HL-60 (cell line): ENCODE measurements around the gene UPF2.

Source experiments
- CTCF ChIP-seq: IDR thresholded peaks from one replicate; pipeline ENCODE4 v1.5.1; 2011; ENCODE audit warnings: low read length, control low read depth, inconsistent platforms; ENCODE audit not compliant: insufficient read depth
- TF ChIP-seq, protein P1 (sequence below): IDR thresholded peaks from 2 replicates; pipeline ENCODE4 v1.6.1; 2012; ENCODE audit warnings: low read depth; ENCODE audit not compliant: insufficient replicate concordance

GRCh38 chr10:11891776-11892486, 150.7 kb downstream of the UPF2 start:
- TF ChIP-seq CTCF: no peak
- TF ChIP-seq, protein P1, sequence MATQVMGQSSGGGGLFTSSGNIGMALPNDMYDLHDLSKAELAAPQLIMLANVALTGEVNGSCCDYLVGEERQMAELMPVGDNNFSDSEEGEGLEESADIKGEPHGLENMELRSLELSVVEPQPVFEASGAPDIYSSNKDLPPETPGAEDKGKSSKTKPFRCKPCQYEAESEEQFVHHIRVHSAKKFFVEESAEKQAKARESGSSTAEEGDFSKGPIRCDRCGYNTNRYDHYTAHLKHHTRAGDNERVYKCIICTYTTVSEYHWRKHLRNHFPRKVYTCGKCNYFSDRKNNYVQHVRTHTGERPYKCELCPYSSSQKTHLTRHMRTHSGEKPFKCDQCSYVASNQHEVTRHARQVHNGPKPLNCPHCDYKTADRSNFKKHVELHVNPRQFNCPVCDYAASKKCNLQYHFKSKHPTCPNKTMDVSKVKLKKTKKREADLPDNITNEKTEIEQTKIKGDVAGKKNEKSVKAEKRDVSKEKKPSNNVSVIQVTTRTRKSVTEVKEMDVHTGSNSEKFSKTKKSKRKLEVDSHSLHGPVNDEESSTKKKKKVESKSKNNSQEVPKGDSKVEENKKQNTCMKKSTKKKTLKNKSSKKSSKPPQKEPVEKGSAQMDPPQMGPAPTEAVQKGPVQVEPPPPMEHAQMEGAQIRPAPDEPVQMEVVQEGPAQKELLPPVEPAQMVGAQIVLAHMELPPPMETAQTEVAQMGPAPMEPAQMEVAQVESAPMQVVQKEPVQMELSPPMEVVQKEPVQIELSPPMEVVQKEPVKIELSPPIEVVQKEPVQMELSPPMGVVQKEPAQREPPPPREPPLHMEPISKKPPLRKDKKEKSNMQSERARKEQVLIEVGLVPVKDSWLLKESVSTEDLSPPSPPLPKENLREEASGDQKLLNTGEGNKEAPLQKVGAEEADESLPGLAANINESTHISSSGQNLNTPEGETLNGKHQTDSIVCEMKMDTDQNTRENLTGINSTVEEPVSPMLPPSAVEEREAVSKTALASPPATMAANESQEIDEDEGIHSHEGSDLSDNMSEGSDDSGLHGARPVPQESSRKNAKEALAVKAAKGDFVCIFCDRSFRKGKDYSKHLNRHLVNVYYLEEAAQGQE: no peak
